Measurements from ENCODE around the gene PTGER2. TPM values are rescaled to one million over a fixed set of nuclear protein-coding genes. Genes with fewer than 3 reads are reported as not detected.

Gene PTGER2
- total RNA-seq (2021; fragmentation: NEBNext Ultra II Directional; extraction: Animal tissue kit (Norgen Biotek cat#: 25700)): 1.2 TPM in 2 replicates
- polyA plus RNA-seq (2011; rRNA removed): 1.2 and 1.4 TPM in 2 replicates
- polyA plus RNA-seq (2011; cell fraction: cytosol; rRNA removed): 0.84 TPM
- 0.68 TPM for polyA plus RNA-seq (2011; cell fraction: nucleus; rRNA removed)
- 0.64 to 1.9 TPM (median 0.91 TPM) in 4 replicates for polyA plus RNA-seq (2012, experiment 1 of 2)
- polyA plus RNA-seq (2012, experiment 2 of 2): 0.41 TPM
- 0.85 TPM for polyA plus RNA-seq (2013, experiment 1 of 2)
- 0.99 TPM for polyA plus RNA-seq (2013, experiment 2 of 2)
- 0.50 and 0.85 TPM in 2 replicates for polyA minus RNA-seq (2011; rRNA and poly(A)+ RNA removed)
- 1.4 TPM for polyA minus RNA-seq (2011; cell fraction: cytosol; rRNA and poly(A)+ RNA removed)
- polyA minus RNA-seq (2011; cell fraction: nucleus; rRNA and poly(A)+ RNA removed): 0.90 TPM
- long read RNA-seq, experiment 1, partial matches to known transcripts: 0 of 3 reads
- long read RNA-seq, experiment 1, other reads (novel, unspliced or antisense): 0 of 3 reads
- long read RNA-seq, experiment 2: 0 reads

GRCh38 chr14:52313903-52314594, at the start of gene PTGER2:
Gene PTGER2, plus strand, starts transcription at chr14:52314312. Its CDS starts 237 bp downstream, at chr14:52314549.
- H3K56ac ChIP-seq (replicated peaks; ENCODE audit: insufficient read length, low read depth, low read length): no peak within 1 kb of the TSS
- no peak within 1 kb of the TSS for H3K23ac ChIP-seq (ENCODE audit: insufficient read length)
- no peak within 1 kb of the TSS; the same call in 1 of the 2 replicates for H4K8ac ChIP-seq (ENCODE audit: extremely low read depth, insufficient read depth, low read length)
- no peaks in the 10 kb centered on the region for H3K9me3 ChIP-seq (ENCODE audit: insufficient read depth in 2 of 2, low read depth in 1 of 2, low read length in 1 of 2)
- no peak within 1 kb of the TSS for H2BK5ac ChIP-seq (ENCODE audit: low read depth, low read length)
- ChIA-PET CTCF (ENCODE audit: partially characterized antibody) (interaction anchor here (1.2 kb wide), 1 partner anchor 15 kb away, joined by 4 read pairs; no protein-coding TSS in a partner anchor), POLR2A (ENCODE audit: partially characterized antibody) (no interaction called here)
- H3K79me2 ChIP-seq (ENCODE audit: control insufficient read depth in 1 of 2, insufficient read depth in 2 of 2, low read length in 2 of 2): no peaks in the 10 kb centered on the region
- no peak within 1 kb of the TSS for H3K27ac ChIP-seq (ENCODE audit: low read depth, low read length)
- H3K18ac ChIP-seq (ENCODE audit: extremely low read depth, low read length): peak within 1 kb of the TSS; percentile 71; the same call in 1 of the 2 replicates
- H3K23me2 ChIP-seq (ENCODE audit: low read depth, low read length): peaks cover 17% of the 10 kb centered on the region
- no peak within 1 kb of the TSS for H3K14ac ChIP-seq (ENCODE audit: insufficient read length)
- peak within 1 kb of the TSS; percentile 88; the same call in 1 of the 2 replicates for H2BK15ac ChIP-seq (ENCODE audit: low read length)
- peak within 1 kb of the TSS; percentile 98 for H2AFZ ChIP-seq (ENCODE audit: low read length)
- peaks cover 3 to 10% (median 6%) of the 10 kb centered on the region in 4 experiments for H3K4me1 ChIP-seq (replicated peaks in 1 of 4; ENCODE audit: control insufficient read depth in 3 of 4, insufficient read depth in 4 of 4, low read length in 3 of 4)
- no peaks in the 10 kb centered on the region for H4K20me1 ChIP-seq (replicated peaks in 1 of 2; ENCODE audit: control insufficient read depth in 1 of 2, insufficient read depth in 2 of 2, low read length in 2 of 2)
- H2BK120ac ChIP-seq (replicated peaks; ENCODE audit: low read depth, low read length): no peak within 1 kb of the TSS
- no peak for DNase-seq (ENCODE audit: low read depth in 1 of 2, low spot score in 2 of 2)
- H3K4me3 ChIP-seq (ENCODE audit: extremely low read depth in 1 of 4, insufficient read depth in 2 of 4, low read depth in 3 of 4, low read length in 4 of 4): peak within 1 kb of the TSS; percentile 46 to 68 (median 50)
- FAIRE-seq: no peak
- H3K9ac ChIP-seq (replicated peaks in 1 of 4; ENCODE audit: extremely low read depth in 1 of 4, low read depth in 3 of 4, low read length in 3 of 4): peak within 1 kb of the TSS in 1 of 4 experiments; percentile 50; a peak in 1 of 7 replicates
- H3K79me1 ChIP-seq (ENCODE audit: low read depth, low read length): no peaks in the 10 kb centered on the region
- H4K91ac ChIP-seq (replicated peaks; ENCODE audit: insufficient read length, low read length): peak within 1 kb of the TSS; percentile 62
- H3K36me3 ChIP-seq (ENCODE audit: control insufficient read depth in 2 of 4, insufficient read depth in 4 of 4, low read length in 3 of 4): no peaks in the 10 kb centered on the region
- no peak within 1 kb of the TSS for H3K4ac ChIP-seq (replicated peaks; ENCODE audit: insufficient read length, low read depth, low read length)
- H3K27me3 ChIP-seq (replicated peaks in 1 of 4; ENCODE audit: control insufficient read depth in 3 of 4, extremely low read depth in 1 of 4, insufficient read depth in 3 of 4, low read length in 3 of 4): peaks cover 33 to 49% (median 45%) of the 10 kb centered on the region in 4 experiments
- H3K4me2 ChIP-seq (ENCODE audit: insufficient read depth in 1 of 2, low read depth in 2 of 2, low read length in 2 of 2): peak within 1 kb of the TSS; percentile 96 to 99
- peak within 1 kb of the TSS; percentile 86; the same call in 1 of the 2 replicates for H2BK12ac ChIP-seq (ENCODE audit: low read depth, low read length)
- no peak within 1 kb of the TSS for H4K5ac ChIP-seq (ENCODE audit: insufficient read length, low read depth, low read length)
- WGBS, 2 experiments (ENCODE audit: extremely low coverage in 1 of 2, insufficient coverage in 1 of 2, insufficient read length in 1 of 2, insufficient replicate concordance in 2 of 2, low coverage in 1 of 2, low lambda C conversion rate in 2 of 2, missing lambda C conversion rate in 1 of 2): 1% methylated on average over 59 of the region's 73 CpGs; no CpG with 5 or more reads in 1 of the 2 experiments
- H2BK20ac ChIP-seq (ENCODE audit: low read length): no peak within 1 kb of the TSS; the same call in 1 of the 2 replicates
- no peak within 1 kb of the TSS for H2AK5ac ChIP-seq (ENCODE audit: low read depth, low read length)
- TF ChIP-seq SP1 (IDR thresholded peaks at IDR 0.05; ENCODE audit: low read depth, low read length) (no peak), POLR2A (IDR thresholded peaks at IDR 0.05; ENCODE audit: control extremely low read depth in 1 of 2, low read depth in 2 of 2, low read length in 2 of 2) (no peak), KDM4A (IDR thresholded peaks at IDR 0.05; ENCODE audit: low read depth, low read length, severe bottlenecking) (peak; percentile 70), CTCF (IDR thresholded peaks at IDR 0.05; ENCODE audit: control extremely low read depth in 1 of 3, insufficient read depth in 1 of 3, low read depth in 1 of 3, low read length in 3 of 3) (no peak), PHF8 (conservative IDR thresholded peaks at IDR 0.05; ENCODE audit: low read depth, low read length) (no peak; the same call in 1 of the 2 replicates), BRCA1 (IDR thresholded peaks at IDR 0.05; ENCODE audit: low read depth, low read length) (no peak), SP4 (IDR thresholded peaks at IDR 0.05; ENCODE audit: low read length) (no peak)
